GM18868 (cell line): Measurements from ENCODE around the gene DEFB108B.
"Not testable (repeated sequence)": the region's sequence is repeated elsewhere in the genome, so short reads cannot be mapped to it uniquely, and the experiment has no call there.

Source experiments
- ATAC-seq: cut with Tn5 transposase; IDR thresholded peaks from one replicate; pipeline ENCODE4 v1.9.1; 2021; ENCODE audit warnings: mild to moderate bottlenecking, moderate library complexity; ENCODE audit not compliant: unreplicated experiment

The DEFB108B gene, protein sequence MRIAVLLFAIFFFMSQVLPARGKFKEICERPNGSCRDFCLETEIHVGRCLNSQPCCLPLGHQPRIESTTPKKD

DNA sequence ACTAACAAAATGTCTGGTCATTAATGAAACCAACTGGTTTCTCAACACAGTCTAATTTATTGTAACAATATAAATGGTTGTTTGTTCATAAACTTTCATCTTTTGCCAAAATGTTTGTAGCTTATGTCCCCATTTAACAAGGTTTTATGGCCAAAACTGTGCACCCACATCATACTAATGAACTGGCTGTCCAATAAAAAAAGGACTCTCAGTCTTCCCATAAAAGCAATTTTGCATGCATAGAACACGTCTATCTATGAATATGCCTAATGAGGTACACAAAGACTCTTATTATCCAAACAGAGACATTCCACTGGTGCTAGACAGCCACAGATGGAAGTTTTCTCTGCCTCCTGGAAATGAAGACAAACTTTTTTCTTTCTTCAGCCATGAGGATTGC, at the start of gene DEFB108B:
TSS of gene DEFB108B (plus strand) at position 390 of the 400 bp plus-strand sequence. CDS start at position 390, 0 bp downstream.
- not testable (repeated sequence) for ATAC-seq

DNA sequence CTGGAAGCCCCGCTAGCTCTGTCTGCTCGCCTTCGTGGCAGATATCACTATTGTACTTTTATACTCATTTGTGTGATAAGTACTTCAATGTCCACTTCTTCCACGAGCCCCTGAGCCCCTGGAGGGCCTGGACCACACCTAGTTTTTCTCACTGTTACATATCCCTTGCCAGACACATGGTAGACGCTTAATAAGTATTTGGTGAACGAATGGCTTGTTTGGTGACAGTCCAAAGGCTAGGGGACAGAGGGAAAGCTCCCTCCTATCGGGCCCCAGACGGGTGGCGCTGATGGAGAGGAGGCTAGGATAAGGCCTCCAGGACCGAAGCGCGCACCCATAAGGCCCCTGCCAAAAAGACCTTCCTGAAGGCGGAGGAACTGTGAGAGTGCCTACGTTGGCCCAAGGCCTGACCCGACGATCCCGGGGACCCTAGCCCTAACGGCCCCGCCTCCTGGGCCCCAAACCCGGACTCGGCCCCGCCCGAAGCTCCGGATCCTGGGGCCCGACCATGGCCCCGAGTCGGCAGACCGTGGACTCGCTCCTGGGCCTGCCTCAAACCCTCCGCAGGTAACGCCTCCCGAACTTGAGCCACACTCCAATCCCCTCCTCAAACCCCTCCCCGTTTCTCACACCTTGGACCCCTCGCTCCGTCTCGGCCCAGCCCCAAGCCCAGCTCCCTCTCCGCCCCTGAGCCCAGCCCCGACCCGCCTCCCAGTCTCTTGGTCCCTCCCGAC, 46.7 kb upstream of the DEFB108B start:
- peak; percentile 37 for ATAC-seq

DNA sequence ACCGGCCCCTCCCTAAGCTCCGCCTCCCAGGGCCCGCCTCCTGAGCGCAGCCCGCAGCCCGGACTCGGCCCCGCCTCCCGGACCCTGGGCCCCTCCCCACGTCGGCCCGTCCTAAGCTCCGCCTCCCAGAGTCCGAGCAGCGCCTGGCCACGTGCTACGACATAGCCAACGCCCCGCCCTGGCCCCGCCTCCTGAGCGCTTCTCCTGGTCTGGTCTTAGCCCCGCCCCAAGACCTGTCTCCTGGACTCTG, 46.2 kb upstream of the DEFB108B start:
- ATAC-seq = peak; percentile 94

DNA sequence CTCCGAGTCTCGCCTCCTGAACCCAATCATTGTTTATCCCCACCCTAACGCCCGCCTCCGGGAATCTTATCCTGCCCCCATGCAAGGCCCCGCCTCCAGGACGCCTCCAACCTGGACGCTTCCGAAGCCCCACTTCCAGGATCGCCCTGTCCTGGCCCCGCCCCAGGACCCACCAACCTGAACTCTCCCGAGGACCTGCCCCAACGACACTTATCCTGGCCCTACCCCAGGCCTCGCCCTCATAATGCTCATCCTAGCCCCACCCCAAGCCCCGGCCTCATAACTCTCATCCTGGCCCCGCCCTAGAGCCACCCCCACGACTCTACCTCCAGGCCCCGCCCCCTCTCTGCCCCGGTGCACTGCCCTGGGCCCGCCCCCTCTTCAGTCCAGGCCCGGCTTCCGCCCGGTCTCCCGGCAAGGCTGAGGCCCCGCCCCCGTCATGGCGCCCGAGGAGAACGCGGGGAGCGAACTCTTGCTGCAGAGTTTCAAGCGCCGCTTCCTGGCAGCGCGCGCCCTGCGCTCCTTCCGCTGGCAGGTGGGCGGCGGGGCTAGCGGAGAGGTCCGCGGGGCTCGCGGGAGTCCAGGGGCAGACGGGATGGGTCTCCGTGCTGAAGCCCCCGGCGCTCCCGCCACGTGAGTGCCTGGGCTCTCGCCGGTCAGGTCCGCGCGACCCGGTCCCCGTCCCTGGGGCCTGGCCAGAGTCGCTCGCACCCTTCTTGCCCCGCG, 45.7 kb upstream of the DEFB108B start:
- ATAC-seq = peak; percentile 88

DNA sequence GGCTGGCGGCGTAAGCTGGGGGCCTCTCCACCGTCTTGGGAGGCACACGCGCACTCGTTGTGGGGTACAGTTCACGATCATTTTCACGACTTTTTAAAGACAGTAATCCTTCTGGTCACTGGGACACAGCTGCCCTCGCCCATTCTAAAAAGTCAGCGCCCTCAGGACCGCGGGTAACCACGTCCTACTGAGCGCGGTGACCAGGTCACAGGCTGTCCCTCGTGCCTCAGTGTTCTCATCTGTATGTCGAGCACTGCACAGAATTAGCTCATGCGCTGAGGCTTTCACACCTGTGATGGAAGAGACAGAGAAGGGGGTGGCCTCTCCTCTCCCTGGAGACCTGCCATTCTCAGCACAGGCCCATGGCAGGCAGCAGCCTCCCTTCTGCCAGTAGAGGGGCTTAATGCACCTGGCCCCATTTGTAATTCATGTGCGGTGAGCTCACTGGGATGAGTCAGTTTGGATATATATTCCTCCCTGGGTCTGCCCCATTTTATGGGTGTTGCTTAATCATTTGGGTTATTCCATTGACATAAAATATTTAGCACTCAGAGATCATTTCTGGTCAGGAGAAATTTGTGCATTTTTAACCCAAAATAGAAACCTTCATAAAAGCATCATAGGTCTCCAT, 45.1 kb upstream of the DEFB108B start:
- ATAC-seq = not testable (repeated sequence)

DNA sequence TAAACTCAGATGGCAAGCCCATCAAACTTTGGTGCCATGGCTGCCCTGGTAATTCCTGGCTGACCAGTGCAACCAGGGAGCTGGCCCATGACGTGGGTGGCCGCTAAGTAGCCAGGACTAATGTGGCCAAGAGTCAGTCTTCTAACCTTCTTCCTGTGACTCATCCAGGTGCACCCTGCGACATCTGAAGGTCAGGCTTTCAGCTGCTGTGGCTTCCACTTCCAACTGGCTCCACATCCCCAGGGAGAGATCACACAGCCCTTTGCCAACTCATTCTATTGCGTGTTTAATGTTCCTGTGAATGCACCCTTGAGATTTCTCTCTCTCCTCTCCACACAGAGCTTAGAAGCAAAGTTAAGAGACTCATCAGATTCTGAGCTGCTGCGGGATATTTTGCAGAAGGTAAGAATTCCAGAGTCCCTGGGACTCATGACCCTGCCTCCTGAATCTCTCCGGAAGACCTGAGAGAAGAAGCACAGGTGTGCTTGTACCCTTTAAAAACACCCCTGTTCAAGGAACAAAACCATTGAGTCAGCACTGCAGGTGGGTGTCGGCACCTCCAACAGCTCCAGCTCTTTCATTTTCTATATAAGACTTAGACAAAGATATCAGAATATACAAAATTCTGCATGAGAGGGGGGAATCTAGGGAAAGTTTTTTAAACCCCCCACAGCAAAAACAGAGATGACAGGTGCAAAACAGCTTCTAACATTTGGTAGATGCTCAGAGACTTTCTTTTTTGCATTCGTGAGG, 43.4 kb upstream of the DEFB108B start:
- not testable (repeated sequence) for ATAC-seq

DNA sequence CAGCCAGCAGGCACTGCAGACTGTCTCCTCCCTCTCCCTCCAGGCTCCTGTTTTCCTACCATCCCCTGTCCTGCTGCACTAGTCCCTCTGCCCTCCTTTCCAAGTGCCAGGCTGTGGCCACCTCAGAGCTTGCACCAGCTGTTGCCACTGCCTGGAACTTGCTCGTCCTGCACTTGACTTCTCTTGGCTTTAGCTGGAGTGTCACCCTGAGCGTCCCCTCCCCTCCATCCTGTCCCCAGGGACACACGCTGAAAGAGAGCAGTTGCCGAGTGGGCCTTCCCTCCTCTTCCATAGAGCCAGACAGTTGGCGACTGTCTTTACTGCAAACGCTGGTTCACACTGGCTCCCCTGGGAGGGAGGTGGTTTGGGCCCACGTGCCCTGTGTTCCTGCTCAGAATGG, 41.9 kb upstream of the DEFB108B start:
- not testable (repeated sequence) for ATAC-seq

DNA sequence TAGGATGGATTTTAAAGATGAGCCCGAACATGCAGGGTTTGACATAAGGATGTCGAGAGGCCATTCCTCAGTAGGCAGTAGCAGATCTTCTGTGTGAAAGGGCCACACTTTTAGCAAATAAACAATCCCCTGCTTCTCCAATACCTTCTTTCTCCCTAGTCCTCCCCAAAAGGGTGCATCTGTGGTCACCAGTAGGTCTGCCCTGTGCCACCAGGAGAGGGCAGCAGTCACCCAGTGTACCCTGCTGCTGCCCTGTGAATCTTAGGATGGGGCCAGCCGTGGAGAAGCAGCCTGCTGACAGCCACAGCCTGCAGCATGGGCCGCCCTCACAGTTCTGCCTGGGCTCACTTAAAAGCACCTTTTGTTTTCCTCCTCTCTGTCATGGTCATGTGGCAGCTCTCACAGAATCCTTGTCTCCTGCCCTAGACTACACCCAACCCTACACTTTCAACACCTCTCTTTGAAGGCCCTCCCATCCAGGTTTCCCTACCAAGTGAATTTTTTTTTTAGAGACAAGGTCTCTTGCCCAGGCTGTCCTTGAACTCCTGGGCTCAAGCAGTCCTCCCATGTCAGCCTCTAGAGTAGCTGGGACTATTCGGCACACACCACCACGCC, 40.3 kb upstream of the DEFB108B start:
- ATAC-seq = not testable (repeated sequence)

DNA sequence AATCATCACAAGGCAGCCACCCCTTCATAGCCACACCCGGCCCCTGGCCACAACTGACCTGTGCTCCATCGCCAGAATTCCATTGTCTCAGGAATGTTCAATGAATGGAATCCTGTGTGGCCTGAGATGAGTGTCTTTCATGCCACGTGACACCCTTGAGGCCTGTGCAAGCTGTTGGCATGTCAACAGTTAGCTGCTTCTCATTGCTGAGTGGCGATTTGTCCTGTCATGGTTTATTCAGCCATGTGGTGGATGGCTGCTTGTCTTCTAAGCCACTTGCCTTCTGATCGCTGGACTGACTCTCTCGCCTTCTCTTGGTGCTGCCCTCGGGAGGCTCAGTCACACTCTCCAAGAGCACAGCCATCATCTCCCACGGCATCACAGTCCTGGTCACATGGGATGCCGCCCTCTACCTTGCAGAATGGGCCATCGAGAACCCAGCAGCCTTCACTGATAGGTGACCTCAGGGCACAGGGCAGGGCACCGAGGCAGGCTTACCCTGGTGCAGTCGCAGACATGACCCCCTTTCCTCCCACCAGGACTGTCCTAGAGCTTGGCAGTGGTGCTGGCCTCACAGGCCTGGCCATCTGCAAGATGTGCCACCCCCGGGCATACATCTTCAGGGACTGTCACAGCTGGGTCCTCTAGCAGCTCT, 38.5 kb upstream of the DEFB108B start:
- ATAC-seq = not testable (repeated sequence)

DNA sequence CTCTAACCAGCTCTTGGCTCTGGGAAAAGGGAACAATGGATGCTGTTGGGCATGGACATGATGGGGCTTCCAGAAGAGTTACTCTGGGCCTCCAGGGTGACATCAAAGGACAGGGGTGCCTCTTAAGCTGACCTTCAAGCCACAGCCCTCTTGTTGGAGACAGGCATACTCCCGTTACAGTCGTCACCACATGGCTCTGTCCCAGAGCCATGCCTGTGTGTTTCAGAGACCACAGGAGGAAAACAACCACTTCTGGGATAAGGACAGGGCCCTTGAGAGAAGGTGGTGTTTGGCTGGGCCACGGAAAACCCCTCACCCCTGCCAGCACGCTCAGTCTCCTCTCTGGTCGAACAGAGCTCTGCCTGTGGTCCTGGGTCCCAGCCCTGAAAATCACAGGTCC, 37.8 kb upstream of the DEFB108B start:
- ATAC-seq = not testable (repeated sequence)

DNA sequence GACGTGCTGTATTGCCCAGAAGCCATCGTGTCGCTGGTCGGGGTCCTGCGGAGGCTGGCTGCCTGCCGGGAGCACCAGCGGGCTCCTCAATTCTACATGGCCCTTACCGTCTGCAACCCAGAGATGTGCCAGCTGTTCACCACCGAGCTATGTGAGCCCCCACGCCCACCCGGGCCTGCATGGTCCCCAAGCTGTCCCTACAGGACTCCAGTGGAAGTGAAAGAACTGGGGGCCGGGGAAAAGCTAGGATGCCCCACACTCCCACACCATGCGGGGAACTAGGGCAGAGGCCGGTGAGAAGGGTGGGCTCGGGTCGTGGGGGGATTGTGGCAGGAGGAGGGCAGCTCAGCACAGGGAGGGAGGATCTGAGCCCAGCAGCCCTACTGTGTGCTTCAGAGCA, 37.0 kb upstream of the DEFB108B start:
- ATAC-seq = not testable (repeated sequence)

DNA sequence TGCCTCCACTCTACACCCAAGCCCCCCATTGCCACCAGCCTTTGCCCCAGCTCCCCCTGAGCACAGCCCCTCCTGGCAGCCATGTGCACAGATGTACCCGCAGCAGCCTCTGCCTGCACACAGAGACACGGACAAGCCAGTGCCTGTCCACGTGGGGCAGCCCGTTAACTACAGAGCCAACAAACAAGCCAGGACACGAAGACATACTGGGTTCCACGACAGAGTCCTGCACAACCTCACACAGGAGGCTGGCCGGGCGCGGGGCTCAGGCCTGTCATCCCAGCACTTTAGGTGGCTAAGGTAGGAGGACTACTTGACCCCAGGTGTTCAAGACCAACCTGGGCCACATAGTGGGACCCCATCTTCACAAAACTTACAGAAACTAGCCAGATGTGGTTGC, 36.2 kb upstream of the DEFB108B start:
- ATAC-seq = not testable (repeated sequence)

DNA sequence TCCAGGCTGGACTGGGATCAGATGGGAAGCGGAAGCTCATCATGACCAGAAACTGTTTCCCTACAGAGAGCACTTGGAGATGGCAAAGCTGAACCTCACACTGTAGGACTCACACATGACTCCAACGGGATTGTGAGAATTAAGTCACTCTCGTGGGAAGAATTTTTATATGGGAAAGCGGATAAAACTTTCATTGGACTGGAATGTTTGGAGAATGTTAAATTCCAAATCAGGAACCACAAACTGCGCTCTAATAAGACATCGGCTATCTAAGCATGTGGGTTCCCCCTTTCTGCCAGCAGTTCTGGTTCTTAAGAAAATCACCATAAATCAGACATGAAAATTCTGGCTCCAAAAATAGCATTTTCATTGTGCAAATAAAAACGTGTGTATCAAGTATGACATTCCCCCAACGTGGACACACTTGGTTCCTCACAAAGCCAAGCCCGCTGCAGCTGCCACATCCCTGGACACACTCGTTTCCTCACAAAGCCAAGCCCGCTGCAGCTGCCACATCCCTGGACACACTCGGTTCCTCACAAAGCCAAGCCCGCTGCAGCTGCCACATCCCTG, 33.4 kb upstream of the DEFB108B start:
- ATAC-seq = not testable (repeated sequence)

DNA sequence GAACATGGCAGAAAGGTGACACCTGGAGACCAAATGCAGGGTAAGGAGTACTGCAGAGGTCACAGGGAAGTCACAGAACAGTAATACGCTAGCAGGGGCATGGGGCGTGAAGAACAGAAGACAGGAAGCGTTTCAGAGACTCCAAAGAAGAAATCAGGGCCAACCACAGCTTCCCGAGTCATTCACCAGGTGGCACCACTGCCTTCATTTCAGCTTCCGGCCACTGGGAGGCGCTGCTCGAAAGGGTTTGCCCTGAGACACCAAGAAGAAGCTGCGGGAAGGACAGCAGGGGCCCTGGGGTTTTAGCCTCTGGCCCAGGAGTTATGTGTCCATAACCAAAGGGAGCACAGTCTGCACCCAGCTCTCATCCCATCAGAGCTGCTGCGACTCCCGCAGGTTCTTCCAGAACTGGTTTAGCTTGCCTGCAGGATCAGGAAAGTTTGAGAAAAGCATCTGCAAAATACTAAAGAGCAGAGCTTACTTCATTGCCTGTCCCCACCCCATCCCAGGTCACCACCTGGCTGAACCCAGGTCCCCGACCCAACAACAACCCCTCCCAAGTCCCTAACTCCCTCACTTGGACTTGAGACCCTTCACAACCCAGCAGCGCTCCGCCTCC, 32.6 kb upstream of the DEFB108B start:
- not testable (repeated sequence) for ATAC-seq

DNA sequence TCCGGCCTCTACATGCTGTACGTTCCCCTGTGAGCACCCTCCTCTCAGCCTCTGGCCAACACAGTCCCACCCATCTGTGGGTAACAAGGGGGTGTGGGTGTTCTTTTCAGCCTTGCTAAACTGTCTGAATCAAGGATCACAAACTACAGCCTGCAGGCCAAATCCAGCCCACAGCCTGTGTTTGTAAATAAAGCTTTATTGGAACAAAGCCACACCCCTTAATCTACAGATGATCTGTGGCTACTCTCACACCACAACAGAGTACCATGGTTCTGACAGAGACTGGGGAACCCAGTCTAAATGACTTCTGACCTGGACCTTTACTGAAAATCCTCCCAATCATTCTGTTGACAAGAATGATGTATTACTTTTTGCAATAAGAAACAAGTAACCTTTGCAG, 32.0 kb upstream of the DEFB108B start:
- ATAC-seq = not testable (repeated sequence)

DNA sequence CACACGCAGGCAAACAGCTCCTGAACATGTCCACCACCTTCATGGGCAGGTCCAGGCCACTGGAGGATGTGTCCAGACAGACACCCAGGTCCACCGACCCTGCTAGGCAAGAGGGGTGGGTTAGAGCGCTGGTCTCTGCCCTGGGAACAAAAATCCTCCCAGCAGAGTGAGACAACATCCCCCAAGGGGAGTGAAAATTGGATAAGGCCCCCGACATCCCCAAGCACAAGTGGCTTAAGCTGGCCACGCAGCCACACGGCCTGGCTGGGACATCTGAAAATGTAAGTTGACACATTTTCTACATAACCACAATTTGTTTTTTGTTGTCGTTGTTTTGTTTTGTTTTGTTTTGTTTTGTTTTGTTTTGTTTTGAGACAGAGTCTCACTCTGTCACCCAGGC, 30.1 kb upstream of the DEFB108B start:
- ATAC-seq = not testable (repeated sequence)

DNA sequence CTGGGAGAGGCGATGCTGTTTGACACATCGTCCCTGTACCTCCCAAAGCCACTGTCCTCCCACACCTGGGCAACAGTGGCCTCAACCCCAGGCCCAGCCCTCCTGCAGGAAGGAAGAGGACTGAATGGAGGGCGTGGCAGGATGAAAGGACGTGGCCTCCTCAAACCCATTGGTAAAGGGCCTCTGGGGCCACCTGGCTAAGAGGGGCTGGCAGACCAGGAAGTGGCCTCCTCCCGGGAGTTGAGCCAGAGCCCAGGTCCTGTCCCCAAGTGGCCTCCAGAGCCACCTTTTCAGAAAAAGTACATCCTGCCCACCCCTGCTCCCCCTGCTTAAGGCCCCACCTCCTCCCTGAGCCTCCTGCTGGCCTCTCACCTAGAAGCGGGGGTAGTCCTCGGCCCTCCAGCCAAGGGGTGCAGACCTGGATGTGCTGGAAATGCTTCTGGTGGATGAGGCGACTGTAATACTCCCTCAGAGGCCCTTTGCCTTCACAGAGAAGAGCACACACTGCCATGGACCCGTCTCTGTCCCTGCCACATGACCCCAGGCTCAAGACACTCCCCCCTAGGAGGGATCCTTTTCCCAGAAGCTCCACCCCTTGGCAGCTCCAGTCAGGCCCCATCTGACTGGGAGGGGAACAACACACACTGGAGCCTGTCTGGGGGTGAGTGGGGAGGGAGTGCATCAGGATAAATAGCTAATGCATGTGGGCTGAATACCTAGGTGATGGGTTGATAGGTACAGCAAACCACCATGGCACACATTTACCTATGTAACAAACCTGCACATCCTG, 28.6 kb upstream of the DEFB108B start:
- not testable (repeated sequence) for ATAC-seq

DNA sequence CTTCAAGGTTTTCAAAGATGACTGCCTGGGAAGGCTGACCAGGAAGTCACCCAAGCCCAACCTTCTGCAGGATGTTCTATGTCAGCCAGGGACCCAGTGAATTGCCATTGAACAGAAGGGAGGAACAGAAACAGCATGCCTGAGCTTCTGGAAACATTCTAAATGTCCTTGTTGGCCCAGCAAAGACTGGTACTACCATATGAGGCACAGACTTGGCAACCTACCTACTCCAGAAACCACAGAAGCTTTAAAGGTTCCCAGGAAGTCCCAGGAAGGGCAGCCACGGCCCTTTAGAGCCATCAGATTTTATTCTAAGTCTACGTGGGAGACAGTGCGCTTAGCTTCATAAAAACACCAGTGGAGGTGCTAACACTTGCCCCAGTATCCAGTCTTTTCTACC, 20.5 kb upstream of the DEFB108B start:
- ATAC-seq = not testable (repeated sequence)
